Small intestine (tissue), 7 donors: ENCODE results near the gene ARHGAP24. TPM values are rescaled to one million over a fixed set of nuclear protein-coding genes. Genes with fewer than 3 reads are reported as not detected.
A peak's percentile ranks its signal among the peaks of the same experiment; 100 is the strongest.
"Not testable (repeated sequence)": the region's sequence is repeated elsewhere in the genome, so short reads cannot be mapped to it uniquely, and the experiment has no call there.

ENCODE experiments used
- DNase-seq, 2 donors: peaks; one replicate each; pipeline versions ENCODE4 v3.0.0 to v3.0.0-alpha.2; 2013
- FAIRE-seq: peaks from 2 replicates; lab custom pipeline; 2012; peaks lifted over from hg19 to GRCh38; lab: Jason Lieb, UNC
- H3K27ac ChIP-seq, 3 donors: one replicate each; pipeline ENCODE4 v1.5.1; 2013; ENCODE audit warnings: low read length in 2 of 3, mild to moderate bottlenecking in 2 of 3, control low read depth in 1 of 3, inconsistent platforms in 1 of 3, low read depth in 1 of 3, moderate library complexity in 1 of 3
- H3K27me3 ChIP-seq, 3 donors: one replicate each; pipeline ENCODE4 v1.6.1; 2013; ENCODE audit warnings: low read length in 3 of 3, inconsistent platforms in 1 of 3; ENCODE audit not compliant: control insufficient read depth in 3 of 3, insufficient read depth in 3 of 3
- H3K36me3 ChIP-seq, 3 donors: one replicate each; pipeline ENCODE4 v1.6.1; 2013; ENCODE audit warnings: low read length in 3 of 3, inconsistent platforms in 1 of 3, low read depth in 1 of 3, mild to moderate bottlenecking in 1 of 3, moderate library complexity in 1 of 3; ENCODE audit not compliant: control insufficient read depth in 3 of 3, insufficient read depth in 2 of 3
- H3K4me1 ChIP-seq, 3 donors: one replicate each; pipeline ENCODE4 v1.6.1; 2013; ENCODE audit warnings: low read length in 2 of 3, inconsistent platforms in 1 of 3, low read depth in 1 of 3, mild to moderate bottlenecking in 1 of 3, moderate library complexity in 1 of 3; ENCODE audit not compliant: control insufficient read depth in 3 of 3, insufficient read depth in 2 of 3
- H3K4me3 ChIP-seq, 3 donors: one replicate each; pipeline ENCODE4 v1.5.1; 2013; ENCODE audit warnings: low read length in 3 of 3, control low read depth in 1 of 3, inconsistent platforms in 1 of 3, low read depth in 1 of 3, mild to moderate bottlenecking in 1 of 3, moderate library complexity in 1 of 3
- H3K9me3 ChIP-seq, 2 donors: one replicate each; pipeline ENCODE4 v1.6.1; 2013; ENCODE audit warnings: low read depth in 1 of 2, low read length in 1 of 2; ENCODE audit not compliant: control insufficient read depth in 2 of 2, insufficient read depth in 1 of 2
- WGBS, 3 donors: extraction: QIAGEN DNeasy Blood & Tissue Kit; methylation state at CpG; one replicate each; pipeline ENCODE4 v1.1.7; 2013; 5-methylcytosine and 5-hydroxymethylcytosine counted together
- polyA plus RNA-seq, 4 donors: library from polyadenylated mRNA; stranded (reverse) in 3 of 4; unstranded in 1 of 4; fragments of 200-250 nt in 3 of 4; fragments of 120-200 nt in 1 of 4; gene quantifications; one replicate each; pipeline versions ENCODE4 v1.2.1 to v1.2.3, GENCODE V29; 2013
- donor health status: healthy with polysubstance abuse.
- donor health status: control.
- donor health status: control.
- donor health status: Bipolar disorder and iron deficiency.
- donor health status: healthy.

The ARHGAP24 gene
- polyA plus RNA-seq, 4 donors, result 1.1 to 4.0 (median 3.8) TPM

DNA sequence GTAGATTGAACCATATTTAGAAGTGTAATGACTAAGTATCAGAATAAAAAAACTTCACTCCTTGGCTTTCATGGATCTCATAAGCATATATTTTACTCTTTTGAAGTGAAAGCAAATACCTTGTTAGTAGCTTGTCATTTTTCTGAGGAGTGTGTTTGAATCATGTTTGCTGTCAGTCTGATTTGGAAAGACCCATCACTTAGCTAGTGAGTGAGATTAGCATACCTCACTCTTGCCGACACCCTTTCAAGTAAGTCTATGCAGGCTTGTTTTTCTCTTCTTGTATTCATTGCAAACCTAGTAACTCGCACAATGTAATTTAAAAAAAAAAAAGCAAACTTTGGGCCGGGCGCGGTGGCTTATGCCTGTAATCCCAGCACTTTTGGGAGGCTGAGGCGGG, 360.0 kb downstream of the ARHGAP24 start:
- peaks cover 0 to 4% (median 0%) of the 10 kb centered on the region in 3 donors for H3K4me1 ChIP-seq
- no peak overlapping the region for H3K27ac ChIP-seq
- H3K4me3 ChIP-seq, result no peak overlapping the region
- DNase-seq, result no peak
- H3K36me3 ChIP-seq, result no peaks in the 10 kb centered on the region
- 96 to 99% (median 98%) methylated on average over 6 of the region's 6 CpGs for WGBS, 3 donors
- FAIRE-seq, result no peak
- no peaks in the 10 kb centered on the region for H3K27me3 ChIP-seq
- H3K9me3 ChIP-seq, result no peaks in the 10 kb centered on the region

DNA sequence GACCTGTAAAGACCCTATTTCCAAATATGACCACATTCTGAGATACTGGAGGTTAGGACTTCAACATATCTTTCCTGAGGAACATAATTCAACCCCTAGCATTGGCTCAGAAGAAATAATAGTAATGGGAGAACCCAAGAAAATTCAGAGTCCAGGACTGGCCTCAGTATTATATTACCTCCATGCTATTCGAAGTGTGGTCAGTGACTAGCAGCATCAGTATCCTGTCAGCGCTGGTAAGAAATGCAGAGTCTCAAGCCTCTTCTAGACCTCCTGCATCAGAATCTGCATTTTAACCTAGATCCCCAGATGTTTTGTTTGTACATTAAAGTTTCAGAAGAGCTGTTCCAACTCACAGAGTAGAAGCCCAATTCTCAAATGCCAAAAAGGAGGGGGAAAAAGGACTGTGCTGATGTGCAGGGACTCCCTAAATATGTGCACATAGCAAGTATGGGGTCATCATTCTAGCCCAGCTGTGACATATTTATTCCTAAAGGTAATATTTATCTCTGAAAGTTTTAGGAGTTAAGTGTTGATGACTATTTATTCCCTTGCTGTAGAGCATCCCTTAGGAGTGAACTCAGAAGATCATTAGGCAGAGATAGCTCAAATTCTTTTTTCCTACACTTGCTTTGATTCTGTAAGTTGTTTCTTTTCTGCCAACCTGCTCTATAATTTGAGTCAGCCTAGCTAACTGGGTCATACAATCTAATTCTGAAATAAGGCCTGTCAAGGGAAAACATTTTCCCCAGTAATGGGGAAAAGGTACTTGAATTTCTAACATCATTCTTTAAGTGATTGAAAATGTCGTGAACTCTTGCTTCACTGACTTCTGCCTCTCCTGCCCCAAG, 361.9 kb downstream of the ARHGAP24 start:
- DNase-seq (no peak), FAIRE-seq (no peak)
- WGBS, 3 donors, result 87 to 95% (median 89%) methylated on average over 3 of the region's 3 CpGs
- no peaks in the 10 kb centered on the region for H3K9me3 ChIP-seq
- H3K27me3 ChIP-seq, result no peaks in the 10 kb centered on the region
- H3K4me3 ChIP-seq, result no peak overlapping the region
- no peaks in the 10 kb centered on the region for H3K36me3 ChIP-seq
- no peak overlapping the region for H3K27ac ChIP-seq
- H3K4me1 ChIP-seq, result peaks cover 0 to 4% (median 0%) of the 10 kb centered on the region in 3 donors

DNA sequence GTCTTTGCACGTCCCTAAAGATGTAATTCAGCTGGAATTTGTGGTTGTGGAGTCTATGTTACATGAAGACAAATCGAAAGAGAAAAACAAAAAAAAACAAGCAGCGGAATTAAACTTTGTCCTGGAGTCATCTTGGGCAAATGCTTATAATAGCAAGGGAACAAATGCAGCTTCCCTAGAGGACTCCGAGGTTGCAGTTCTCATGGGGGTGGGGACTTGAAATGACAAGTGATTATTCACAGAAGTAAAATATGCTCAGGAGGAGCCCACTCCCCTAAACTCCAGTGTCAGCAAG, 362.4 kb downstream of the ARHGAP24 start:
- H3K4me3 ChIP-seq, result no peak overlapping the region
- no peaks in the 10 kb centered on the region for H3K27me3 ChIP-seq
- no peaks in the 10 kb centered on the region for H3K36me3 ChIP-seq
- 53 to 71% (median 62%) methylated on average over 4 of the region's 4 CpGs for WGBS, 3 donors
- FAIRE-seq (no peak), DNase-seq (no peak)
- no peaks in the 10 kb centered on the region for H3K9me3 ChIP-seq
- peaks cover 0 to 4% (median 0%) of the 10 kb centered on the region in 3 donors for H3K4me1 ChIP-seq
- H3K27ac ChIP-seq, result peak overlapping the region in 1 of 3 donors; percentile 57

DNA sequence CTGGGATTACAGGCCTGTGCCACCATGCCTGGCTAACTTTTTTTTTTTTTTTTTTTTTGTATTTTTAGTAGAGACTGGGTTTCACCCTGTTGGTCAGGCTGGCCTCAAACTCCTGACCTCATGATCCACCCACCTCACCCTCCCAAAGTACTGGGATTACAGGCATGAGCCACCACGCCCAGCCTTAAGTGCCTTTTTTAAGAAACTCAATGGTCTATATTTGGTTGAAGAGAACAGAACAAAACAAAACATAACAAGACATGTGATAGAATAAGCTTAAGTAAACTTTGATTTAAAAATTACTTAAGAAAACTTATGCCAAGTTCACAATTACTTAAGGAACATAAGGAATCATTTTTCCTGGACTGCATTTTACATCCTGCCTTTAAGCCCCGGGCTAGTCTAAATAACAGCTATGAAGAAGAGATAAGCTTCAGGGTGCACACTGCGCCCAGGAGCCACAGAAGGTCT, 365.1 kb downstream of the ARHGAP24 start:
- H3K27ac ChIP-seq, H3K4me3 ChIP-seq, DNase-seq, H3K4me1 ChIP-seq, H3K9me3 ChIP-seq, H3K36me3 ChIP-seq, H3K27me3 ChIP-seq, FAIRE-seq: not testable (repeated sequence)
- WGBS, 3 donors, result 64 to 79% (median 66%) methylated on average over 3 of the region's 3 CpGs

DNA sequence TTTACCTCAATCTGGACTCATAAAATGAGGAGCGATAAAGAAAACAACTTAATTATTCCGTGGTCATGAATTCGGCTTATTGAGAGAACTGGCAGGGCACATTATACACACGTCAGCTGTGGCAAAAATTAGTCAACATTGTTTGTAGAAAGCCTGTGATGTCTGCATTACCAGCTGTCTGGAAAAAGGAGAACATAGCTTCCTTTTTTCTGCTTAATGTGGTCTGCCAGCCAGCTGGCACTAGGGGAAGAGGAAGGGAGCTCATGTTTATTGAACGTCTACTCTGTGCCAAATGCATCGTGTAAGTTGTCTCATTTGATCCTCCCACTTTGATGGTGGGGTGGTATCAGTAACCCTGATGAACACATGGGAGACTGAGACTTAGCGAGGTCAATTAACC, 367.6 kb downstream of the ARHGAP24 start:
- Histone ChIP-seq H3K4me1 (no peaks in the 10 kb centered on the region), H3K27ac (no peak overlapping the region), H3K36me3 (no peaks in the 10 kb centered on the region), H3K9me3 (no peaks in the 10 kb centered on the region), H3K4me3 (no peak overlapping the region), H3K27me3 (no peaks in the 10 kb centered on the region)
- WGBS, 3 donors, result 45 to 62% (median 52%) methylated on average over 7 of the region's 7 CpGs
- FAIRE-seq, result no peak
- DNase-seq, result peak in 1 of 2 donors; percentile 36

DNA sequence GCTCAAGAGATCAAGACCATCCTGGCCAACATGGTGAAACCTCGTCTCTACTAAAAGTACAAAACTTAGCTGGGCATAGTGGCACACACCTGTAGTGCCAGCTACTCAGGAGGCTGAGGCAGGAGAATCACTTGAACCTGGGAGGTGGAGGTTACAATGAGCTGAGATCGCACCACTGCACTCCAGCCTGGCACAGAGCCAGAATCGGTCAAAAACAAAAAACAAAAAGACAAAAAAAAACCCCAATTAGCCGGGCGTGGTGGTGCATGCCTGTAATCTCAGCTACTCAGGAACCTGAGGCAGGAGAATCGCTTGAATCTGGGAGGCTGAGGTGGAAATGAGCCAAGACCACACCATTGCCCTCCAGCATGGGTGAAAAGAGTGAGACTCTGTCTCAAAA, 378.8 kb downstream of the ARHGAP24 start:
- not testable (repeated sequence) for H3K9me3 ChIP-seq, H3K36me3 ChIP-seq, H3K27ac ChIP-seq, DNase-seq, H3K4me1 ChIP-seq, H3K4me3 ChIP-seq, H3K27me3 ChIP-seq, FAIRE-seq
- WGBS, 3 donors, result 79 to 88% (median 85%) methylated on average over 6 of the region's 6 CpGs

DNA sequence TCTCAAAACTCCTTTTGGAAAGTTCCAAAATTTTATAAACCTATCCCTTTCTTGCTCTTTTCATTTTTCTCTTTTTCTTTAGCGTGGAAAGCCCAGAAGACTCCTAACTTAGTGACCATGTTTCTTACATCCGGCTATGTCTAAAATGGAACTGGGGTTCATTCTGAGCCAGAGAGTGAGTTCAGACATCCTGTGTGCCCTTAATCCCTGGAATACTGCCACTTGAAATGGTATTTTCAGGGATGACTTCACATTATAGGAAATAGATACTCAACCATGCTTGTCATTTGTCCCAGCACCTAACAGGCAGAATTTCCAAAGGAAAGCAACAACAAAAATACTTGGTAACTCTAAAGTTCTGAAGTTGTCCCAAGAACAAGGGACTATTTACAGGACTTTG, 379.6 kb downstream of the ARHGAP24 start:
- H3K4me3 ChIP-seq, result no peak overlapping the region
- H3K27me3 ChIP-seq, result no peaks in the 10 kb centered on the region
- WGBS, 3 donors, result 86 to 96% (median 95%) methylated on average over 2 of the region's 2 CpGs
- FAIRE-seq (no peak), DNase-seq (no peak)
- peaks cover 0 to 3% of the 10 kb centered on the region in 2 donors for H3K9me3 ChIP-seq
- H3K36me3 ChIP-seq, result no peaks in the 10 kb centered on the region
- no peaks in the 10 kb centered on the region for H3K4me1 ChIP-seq
- no peak overlapping the region for H3K27ac ChIP-seq

DNA sequence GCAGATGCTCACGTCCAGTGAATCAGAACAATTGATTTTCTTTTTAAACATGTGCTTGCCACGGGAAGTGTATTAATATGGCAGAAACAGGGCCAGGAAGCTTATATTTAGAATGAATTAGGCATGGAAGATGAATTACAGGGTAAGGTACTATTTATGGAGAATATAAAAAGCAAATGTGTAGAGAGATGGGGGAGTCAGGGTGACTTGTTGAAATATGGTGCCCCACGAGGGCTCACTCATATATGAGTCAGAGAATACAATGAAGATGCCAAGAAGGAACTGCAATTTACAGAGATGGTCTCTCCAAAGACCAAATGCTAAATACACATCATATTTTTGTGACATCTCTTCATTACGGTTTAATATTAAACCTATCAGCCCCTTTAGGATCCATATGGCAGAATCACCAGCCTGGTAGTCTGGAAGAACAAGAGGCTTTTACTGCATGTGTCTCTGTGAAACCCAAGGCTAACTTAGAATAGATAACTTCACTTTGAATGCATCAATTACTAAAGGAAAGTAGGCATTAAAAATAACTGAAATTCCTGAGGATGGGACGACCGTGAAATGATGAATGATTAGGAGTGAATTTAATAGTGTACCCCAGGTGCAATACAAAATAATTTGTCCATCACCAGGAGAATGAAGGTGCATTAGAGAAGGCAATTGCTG, 385.3 kb downstream of the ARHGAP24 start:
- H3K4me3 ChIP-seq, result no peak overlapping the region
- no peak overlapping the region for H3K27ac ChIP-seq
- 63 to 69% (median 65%) methylated on average over 6 of the region's 6 CpGs for WGBS, 3 donors
- FAIRE-seq (no peak), DNase-seq (no peak)
- H3K27me3 ChIP-seq, result no peaks in the 10 kb centered on the region
- H3K9me3 ChIP-seq, result no peaks in the 10 kb centered on the region
- no peaks in the 10 kb centered on the region for H3K36me3 ChIP-seq
- H3K4me1 ChIP-seq, result no peaks in the 10 kb centered on the region
